Astrocyte (in vitro differentiated cells and primary cell): ENCODE results near the gene LHX2.

Experiments used
- EZH2 ChIP-seq: IDR thresholded peaks from 2 replicates; pipeline ENCODE4 v1.6.1; 2012; ENCODE audit warnings: mild to moderate bottlenecking, low read length, inconsistent platforms; ENCODE audit not compliant: insufficient read depth
- TF ChIP-seq, protein P1 (sequence below): IDR thresholded peaks from 2 replicates; pipeline ENCODE4 v1.5.1; 2011; ENCODE audit warnings: low read depth, mild to moderate bottlenecking, inconsistent platforms, low read length, moderate library complexity; ENCODE audit not compliant: insufficient read depth

DNA sequence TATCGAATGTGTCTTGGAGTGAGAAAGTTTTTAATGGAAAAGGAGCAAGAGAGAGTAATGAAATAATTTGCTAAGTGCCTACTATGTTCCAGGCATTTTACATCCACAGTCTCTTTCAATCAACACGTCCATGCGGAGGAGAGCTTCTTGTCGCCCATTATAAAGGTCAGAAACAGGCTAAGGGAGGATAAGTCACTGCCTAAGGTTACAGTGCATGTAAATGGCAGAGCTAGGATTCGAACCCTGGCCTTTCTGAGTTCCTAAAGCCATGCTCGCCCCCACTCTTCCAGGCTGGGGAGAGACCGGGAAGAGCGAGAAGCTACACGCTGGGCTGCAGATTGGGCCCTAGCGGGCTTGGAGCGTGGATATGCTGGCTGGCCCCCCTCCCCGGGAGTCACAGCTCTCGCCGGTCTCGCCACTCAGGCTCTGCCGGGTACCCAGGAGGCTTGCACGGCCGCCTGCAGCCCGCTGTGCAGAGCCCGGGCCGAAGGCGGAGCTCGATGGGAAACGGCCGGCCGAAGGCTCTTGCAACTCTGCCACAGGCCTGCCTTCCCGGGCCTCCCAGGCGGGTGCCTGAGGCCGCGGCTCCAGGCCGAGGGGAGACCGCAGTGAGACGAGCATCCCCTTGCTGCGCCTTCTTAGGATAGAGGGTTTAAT, 775 bp upstream of the LHX2 start:
- TF ChIP-seq EZH2: peak; percentile 54
- TF ChIP-seq, protein P1, sequence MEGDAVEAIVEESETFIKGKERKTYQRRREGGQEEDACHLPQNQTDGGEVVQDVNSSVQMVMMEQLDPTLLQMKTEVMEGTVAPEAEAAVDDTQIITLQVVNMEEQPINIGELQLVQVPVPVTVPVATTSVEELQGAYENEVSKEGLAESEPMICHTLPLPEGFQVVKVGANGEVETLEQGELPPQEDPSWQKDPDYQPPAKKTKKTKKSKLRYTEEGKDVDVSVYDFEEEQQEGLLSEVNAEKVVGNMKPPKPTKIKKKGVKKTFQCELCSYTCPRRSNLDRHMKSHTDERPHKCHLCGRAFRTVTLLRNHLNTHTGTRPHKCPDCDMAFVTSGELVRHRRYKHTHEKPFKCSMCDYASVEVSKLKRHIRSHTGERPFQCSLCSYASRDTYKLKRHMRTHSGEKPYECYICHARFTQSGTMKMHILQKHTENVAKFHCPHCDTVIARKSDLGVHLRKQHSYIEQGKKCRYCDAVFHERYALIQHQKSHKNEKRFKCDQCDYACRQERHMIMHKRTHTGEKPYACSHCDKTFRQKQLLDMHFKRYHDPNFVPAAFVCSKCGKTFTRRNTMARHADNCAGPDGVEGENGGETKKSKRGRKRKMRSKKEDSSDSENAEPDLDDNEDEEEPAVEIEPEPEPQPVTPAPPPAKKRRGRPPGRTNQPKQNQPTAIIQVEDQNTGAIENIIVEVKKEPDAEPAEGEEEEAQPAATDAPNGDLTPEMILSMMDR: no peak
